DND-41 (cell line): ENCODE measurements around the gene UNC119B.

Source experiments
- ATAC-seq: fragments of 200-7000 bp; cut with Tn5 transposase; 3 replicates; pipeline ENCODE4 v1.9.1; 2021; ENCODE audit warnings: low read depth; ENCODE audit not compliant: insufficient read depth
- DNase-seq: peaks from one replicate; pipeline ENCODE4 v3.0.0-alpha.2; 2020
- H2AFZ ChIP-seq: 2 replicates; pipeline ENCODE4 v1.6.0; 2012; ENCODE audit warnings: low read depth, low read length
- H3K27ac ChIP-seq: 2 replicates; pipeline ENCODE4 v1.5.1; 2012; ENCODE audit warnings: low read length, inconsistent platforms
- H3K27me3 ChIP-seq: fragments of 200-600 bp; sonication (generic); 2 replicates; pipeline ENCODE4 v1.6.0; 2012; ENCODE audit warnings: low read length, mild to moderate bottlenecking, inconsistent platforms; ENCODE audit not compliant: insufficient read depth, poor library complexity
- H3K36me3 ChIP-seq: 2 replicates; pipeline ENCODE4 v1.5.1; 2012; ENCODE audit warnings: low read length, inconsistent platforms; ENCODE audit not compliant: insufficient read depth
- H3K4me1 ChIP-seq: 2 replicates; pipeline ENCODE4 v1.5.1; 2012; ENCODE audit warnings: mild to moderate bottlenecking, low read length; ENCODE audit not compliant: insufficient read depth
- H3K4me2 ChIP-seq: 2 replicates; pipeline ENCODE4 v1.6.0; 2012; ENCODE audit warnings: mild to moderate bottlenecking, moderate library complexity, low read length, inconsistent platforms; ENCODE audit not compliant: insufficient read depth
- H3K4me3 ChIP-seq, 2 experiments: fragments of 200-600 bp in 1 of 2; shearing (Covaris generic) in 1 of 2; 2 replicates each; pipeline ENCODE4 v1.5.1; 2012 to 2016; ENCODE audit warnings: inconsistent platforms in 2 of 2, low read length in 2 of 2, mild to moderate bottlenecking in 2 of 2, low read depth in 1 of 2, moderate library complexity in 1 of 2
- H3K79me2 ChIP-seq: 2 replicates; pipeline ENCODE4 v1.6.0; 2012; ENCODE audit warnings: low read length, inconsistent platforms; ENCODE audit not compliant: insufficient read depth
- H3K9ac ChIP-seq: 2 replicates; pipeline ENCODE4 v1.6.0; 2012; ENCODE audit warnings: low read depth, mild to moderate bottlenecking, inconsistent platforms, low read length, moderate library complexity
- H3K9me3 ChIP-seq: 2 replicates; pipeline ENCODE4 v1.5.1; 2012; ENCODE audit warnings: low read length, moderate library complexity, mild to moderate bottlenecking, inconsistent platforms; ENCODE audit not compliant: insufficient read depth, severe bottlenecking
- H4K20me1 ChIP-seq: 2 replicates; pipeline ENCODE4 v1.6.0; 2012; ENCODE audit warnings: low read length; ENCODE audit not compliant: insufficient read depth
- CTCF ChIP-seq: IDR thresholded peaks from 2 replicates; pipeline ENCODE4 v1.5.1; 2012; ENCODE audit warnings: borderline replicate concordance, low read length, moderate library complexity, mild to moderate bottlenecking; ENCODE audit not compliant: poor library complexity, severe bottlenecking; ENCODE audit errors: extremely low read depth
- EZH2 ChIP-seq: IDR thresholded peaks from 3 replicates; pipeline ENCODE4 v1.6.1; 2012; ENCODE audit warnings: borderline replicate concordance, low read depth, mild to moderate bottlenecking, moderate library complexity, low read length, inconsistent platforms; ENCODE audit not compliant: severe bottlenecking

UNC119B gene

GRCh38 chr12:120713861-120714482, 3.7 kb downstream of the UNC119B start:
- Histone ChIP-seq H3K36me3 (peaks cover 48% of the 10 kb centered on the region), H3K79me2 (peaks cover 30% of the 10 kb centered on the region), H3K4me2 (0 out of 2 replicates have a peak overlapping the region, but pooled peaks have one; percentile 10), H3K9me3 (no peaks in the 10 kb centered on the region), H3K27me3 (no peaks in the 10 kb centered on the region), H3K27ac (no peak overlapping the region), H4K20me1 (no peaks in the 10 kb centered on the region), H3K4me1 (peaks cover 37% of the 10 kb centered on the region), H2AFZ (no peak overlapping the region), H3K9ac (no peak overlapping the region), H3K4me3 (no peak overlapping the region)
- peak; percentile 81 for ATAC-seq
- TF ChIP-seq CTCF, result peak; percentile 91
- TF ChIP-seq EZH2, result no peak
- DNase-seq, result peak; percentile 81

- Histone ChIP-seq H3K9me3 (no peaks in the 10 kb centered on the region), H4K20me1 (no peaks in the 10 kb centered on the region; the same call in 1 of the 2 replicates), H3K27ac (no peak overlapping the region), H3K4me3 (no peak overlapping the region), H2AFZ (no peak overlapping the region), H3K27me3 (no peaks in the 10 kb centered on the region), H3K4me1 (peaks cover 8% of the 10 kb centered on the region; the same call in 1 of the 2 replicates), H3K79me2 (peaks cover 2% of the 10 kb centered on the region), H3K4me2 (no peak overlapping the region), H3K36me3 (peaks cover 89% of the 10 kb centered on the region), H3K9ac (no peak overlapping the region)
- ATAC-seq, result no peak
- DNase-seq, result no peak
- no peak for TF ChIP-seq EZH2
- TF ChIP-seq CTCF, result no peak
Observed at GRCh38 chr12:120718055-120718454, 7.8 kb downstream of the UNC119B start.

- Histone ChIP-seq H3K9me3 (no peaks in the 10 kb centered on the region), H3K79me2 (peaks cover 2% of the 10 kb centered on the region), H3K4me3 (no peak overlapping the region), H3K9ac (no peak overlapping the region), H3K4me1 (no peaks in the 10 kb centered on the region; the same call in 1 of the 2 replicates), H3K27ac (no peak overlapping the region), H4K20me1 (no peaks in the 10 kb centered on the region; the same call in 1 of the 2 replicates), H3K4me2 (no peak overlapping the region), H3K27me3 (no peaks in the 10 kb centered on the region), H2AFZ (no peak overlapping the region), H3K36me3 (peaks cover 83% of the 10 kb centered on the region)
- ATAC-seq (no peak), DNase-seq (no peak)
- TF ChIP-seq EZH2 (no peak), CTCF (no peak)
Observed at GRCh38 chr12:120719072-120719471, 8.8 kb downstream of the UNC119B start.
